HepG2 (cell line): ENCODE data around the gene CXXC5. TPM values are rescaled to one million over a fixed set of nuclear protein-coding genes. Genes with fewer than 3 reads are reported as not detected.

Experiments
- ATAC-seq: fragments of 200-7000 bp; cut with Tn5 transposase; 3 replicates; pipeline ENCODE4 v1.9.1; 2020; ENCODE audit warnings: mild to moderate bottlenecking, moderate library complexity
- BruUV-seq: library from RNA; stranded (reverse); fragments of 400-500 nt; replicated peaks from 2 replicates; lab custom pipeline; 2021; lab: Mats Ljungman, UMichigan
- CTCF ChIA-PET: fragments of 300-600 bp; formaldehyde crosslinking; extraction: SDS; loops from one replicate; lab custom pipeline; 2021; ENCODE audit warnings: low total read pairs, inconsistent platforms, low intra/inter-chr PET ratio; lab: Yijun Ruan, JAX
- POLR2A ChIA-PET: fragments of 350-600 bp; sonication (Branson Sonifier 250); formaldehyde crosslinking; loops from one replicate; lab custom pipeline; 2020; ENCODE audit warnings: antibody characterized with exemption, inconsistent platforms; lab: Yijun Ruan, JAX
- DNase-seq: peaks from one replicate; pipeline ENCODE4 v3.0.0-alpha.2; 2015; ENCODE audit warnings: low spot score
- FAIRE-seq: peaks from 3 replicates; lab custom pipeline; 2011; peaks lifted over from hg19 to GRCh38; lab: Jason Lieb, UNC
- H2AFZ ChIP-seq: one replicate; pipeline ENCODE4 v1.6.1; 2011; ENCODE audit warnings: low read length, inconsistent platforms
- H3K27ac ChIP-seq: fragments of 300-600 bp; 3 replicates; pipeline ENCODE4 v1.8.0; 2011; ENCODE audit warnings: mixed run types, mild to moderate bottlenecking, mixed read lengths, low read length, inconsistent platforms; ENCODE audit not compliant: insufficient read depth; ENCODE audit errors: extremely low read length
- H3K27me3 ChIP-seq, 2 experiments: fragments of 200-600 bp in 1 of 2; 2 replicates in 1 of 2; 3 replicates in 1 of 2; pipeline versions ENCODE4 v1.6.0 to v1.8.0; 2011; ENCODE audit warnings: low read length in 2 of 2, mild to moderate bottlenecking in 2 of 2, moderate library complexity in 2 of 2, inconsistent platforms in 1 of 2; ENCODE audit not compliant: insufficient read depth in 2 of 2, control insufficient read depth in 1 of 2
- H3K36me3 ChIP-seq, 2 experiments: fragments of 200-600 bp in 1 of 2; replicated peaks in 1 of 2; 2 replicates in 1 of 2; 3 replicates in 1 of 2; pipeline versions ENCODE4 v1.5.1 to v1.8.0; 2011; ENCODE audit warnings: low read length in 2 of 2, inconsistent platforms in 1 of 2; ENCODE audit not compliant: insufficient read depth in 2 of 2, control insufficient read depth in 1 of 2
- H3K4me1 ChIP-seq: 2 replicates; pipeline ENCODE4 v1.5.1; 2012; ENCODE audit warnings: low read length, inconsistent platforms; ENCODE audit not compliant: insufficient read depth
- H3K4me2 ChIP-seq: 2 replicates; pipeline ENCODE4 v1.6.0; 2011; ENCODE audit warnings: low read depth, low read length, inconsistent platforms
- H3K4me3 ChIP-seq, 3 experiments: fragments of 200-600 bp in 1 of 3; sonication (generic), shearing (Covaris generic) in 1 of 3; replicated peaks in 1 of 3; 2 replicates each; pipeline ENCODE4 v1.5.1; 2011 to 2016; ENCODE audit warnings: low read length in 3 of 3, inconsistent platforms in 2 of 3, low read depth in 2 of 3, mild to moderate bottlenecking in 2 of 3, control low read depth in 1 of 3, mixed read lengths in 1 of 3; ENCODE audit not compliant: insufficient read depth in 1 of 3
- H3K79me2 ChIP-seq: one replicate; pipeline ENCODE4 v1.6.1; 2011; ENCODE audit warnings: low read length, inconsistent platforms; ENCODE audit not compliant: insufficient read depth
- H3K9ac ChIP-seq: 2 replicates; pipeline ENCODE4 v1.6.0; 2011; ENCODE audit warnings: mild to moderate bottlenecking, low read depth, low read length, inconsistent platforms; ENCODE audit not compliant: insufficient read depth
- H3K9me3 ChIP-seq: 2 replicates; pipeline ENCODE4 v1.5.1; 2012; ENCODE audit warnings: mild to moderate bottlenecking, low read length
- H4K20me1 ChIP-seq: 2 replicates; pipeline ENCODE4 v1.6.0; 2011; ENCODE audit warnings: inconsistent platforms, mild to moderate bottlenecking, low read length, moderate library complexity; ENCODE audit not compliant: insufficient read depth
- FOXO4 ChIP-seq: sonication (generic); formaldehyde crosslinking; conservative IDR thresholded peaks from 2 replicates; pipeline ENCODE4 v1.8.1; 2023; ENCODE audit warnings: missing genetic modification reagents
- GABPB1 ChIP-seq: IDR thresholded peaks from 2 replicates; pipeline ENCODE4 v1.6.1; 2016; ENCODE audit warnings: mild to moderate bottlenecking, missing genetic modification reagents, moderate library complexity, missing compliant biosample characterization
- MED1 ChIP-seq: sonication (generic); formaldehyde crosslinking; IDR thresholded peaks from 2 replicates; pipeline ENCODE4 v1.4.0; 2020; ENCODE audit warnings: missing genetic modification reagents
- POLR2A ChIP-seq, 2 experiments: IDR thresholded peaks; 2 replicates each; pipeline ENCODE4 v1.6.1; 2011; ENCODE audit warnings: low read depth in 2 of 2, low read length in 2 of 2, mild to moderate bottlenecking in 1 of 2, moderate library complexity in 1 of 2; ENCODE audit not compliant: insufficient read depth in 1 of 2
- RXRA ChIP-seq: sonication (generic); formaldehyde crosslinking; IDR thresholded peaks from 2 replicates; pipeline ENCODE4 v1.5.1; 2020; ENCODE audit warnings: missing genetic modification reagents
- SKI ChIP-seq: fragments of 450-650 bp; IDR thresholded peaks from one replicate; pipeline ENCODE4 v1.6.1; 2018; ENCODE audit warnings: mild to moderate bottlenecking; ENCODE audit not compliant: partially characterized antibody
- TARDBP ChIP-seq: sonication (generic); formaldehyde crosslinking; IDR thresholded peaks from 2 replicates; pipeline ENCODE4 v1.8.0; 2022; ENCODE audit warnings: mild to moderate bottlenecking, missing genetic modification reagents
- YY1 ChIP-seq: IDR thresholded peaks from 2 replicates; pipeline ENCODE4 v1.6.1; 2011; ENCODE audit warnings: low read length, low read depth, moderate library complexity, mild to moderate bottlenecking; ENCODE audit not compliant: insufficient read depth, insufficient replicate concordance
- ZNF350 ChIP-seq: sonication (generic); formaldehyde crosslinking; IDR thresholded peaks from 2 replicates; pipeline ENCODE4 v1.4.0; 2020; ENCODE audit warnings: mild to moderate bottlenecking, low read depth, missing genetic modification reagents, borderline replicate concordance
- ZNF460 ChIP-seq: sonication (generic); formaldehyde crosslinking; IDR thresholded peaks from 2 replicates; pipeline ENCODE4 v1.5.1; 2020; ENCODE audit warnings: missing genetic modification reagents, mild to moderate bottlenecking, borderline replicate concordance
- ZNF646 ChIP-seq: sonication (generic); formaldehyde crosslinking; IDR thresholded peaks from 2 replicates; pipeline ENCODE4 v1.9.0; 2021; ENCODE audit warnings: mild to moderate bottlenecking, missing genetic modification reagents
- WGBS: methylation state at CpG from one replicate; pipeline ENCODE4 v1.1.6; 2017; ENCODE audit warnings: low lambda C conversion rate; 5-methylcytosine and 5-hydroxymethylcytosine counted together
- in situ Hi-C: cut with HindIII; loops from 2 replicates; pipeline ENCODE4 v1.10.0; 2017; ENCODE audit warnings: low pct_unique_long_range_greater_than_20kb; ENCODE audit not compliant: extremely low pct_ligation_motif_present
- intact Hi-C: fragments of 100-400 bp; cut with micrococcal nuclease; formaldehyde crosslinking; loops from one replicate; pipeline ENCODE4 v1.10.0; 2022; ENCODE audit not compliant: unreplicated experiment
- polyA plus RNA-seq, 8 experiments: library from polyadenylated mRNA; depleted of rRNA in 3 of 8; stranded (reverse) in 7 of 8; unstranded in 1 of 8; fragments of >200 nt; fragmentation: Illumina TruSeq in 4 of 8; extraction: Trizol in 4 of 8; gene quantifications; 2 replicates each; pipeline versions ENCODE4 v1.2.1 to v1.2.3, GENCODE V29; 2011 to 2016; ENCODE audit warnings: low read depth in 4 of 8, missing spikeins in 1 of 8, mixed read lengths in 1 of 8; ENCODE audit not compliant: insufficient read depth in 1 of 8
- total RNA-seq, 5 experiments: library from RNA; depleted of rRNA; stranded (reverse); fragments of >200 nt; fragmentation: Illumina TruSeq; extraction: Trizol; gene quantifications; 2 replicates each; pipeline ENCODE4 v1.2.3, GENCODE V29; 2016; ENCODE audit warnings: low read depth in 1 of 5

The CXXC5 gene
- total and polyA plus RNA-seq, 2 of the 13 experiments (the other 11 are each of a cell fraction or from before 2014, with no cell fraction given) = 32.3 to 33.0 TPM

GRCh38 chr5:139686706-139687441 lies 38.7 kb downstream of the CXXC5 start:
- no peak overlapping the region for H3K27ac ChIP-seq
- TF ChIP-seq ZNF350 (CRISPR knock-in tag) (no peak), RXRA (CRISPR knock-in tag) (peak; percentile 39; the same call in 1 of the 2 replicates), ZNF460 (CRISPR knock-in tag) (no peak), FOXO4 (CRISPR knock-in tag) (no peak), SKI (peak; percentile 37), YY1 (no peak), GABPB1 (peak; percentile 75), TARDBP (CRISPR knock-in tag) (peak; percentile 51), POLR2A (IDR thresholded peaks at IDR 0.05; ENCODE audit: insufficient read depth in 1 of 2, low read depth in 2 of 2, low read length in 2 of 2) (0 out of 4 replicates have a peak, but pooled peaks of 1 of the 2 experiments have one; percentile 14), ZNF646 (CRISPR knock-in tag) (peak; percentile 81), MED1 (CRISPR knock-in tag) (peak; percentile 7; the same call in 1 of the 2 replicates)

More at GRCh38 chr5:139686706-139687441, 38.7 kb downstream of the CXXC5 start:
- POLR2A ChIA-PET = interaction anchor here (0.9 to 1.6 kb wide), 6 partner anchors 14 to 55 kb away, joined by 3 to 13 read pairs (median 4); partner anchors contain the start of gene CXXC5
- H3K9me3 ChIP-seq = no peaks in the 10 kb centered on the region
- H3K4me3 ChIP-seq = no peak overlapping the region
- no peak overlapping the region for H3K9ac ChIP-seq
- H3K79me2 ChIP-seq = no peaks in the 10 kb centered on the region
- no TSS peak for BruUV-seq
- H3K4me1 ChIP-seq = peaks cover 79% of the 10 kb centered on the region
- in situ Hi-C loops = no loop called here
- no peak overlapping the region for H2AFZ ChIP-seq
- H3K4me2 ChIP-seq = no peak overlapping the region
- 61% methylated on average over 9 of the region's 18 CpGs for WGBS
- ATAC-seq (peak; percentile 4), FAIRE-seq (no peak), DNase-seq (no peak)
- H3K27me3 ChIP-seq = no peaks in the 10 kb centered on the region
- no peaks in the 10 kb centered on the region for H4K20me1 ChIP-seq
- CTCF ChIA-PET = no interaction called here
- peaks cover 6 to 15% of the 10 kb centered on the region in 2 experiments; a peak in 4 of 5 replicates for H3K36me3 ChIP-seq
- intact Hi-C loops = no loop called here
